A549 (cell line): ENCODE measurements around the gene ANKRD18B.
"Not testable (repeated sequence)": the region's sequence is repeated elsewhere in the genome, so short reads cannot be mapped to it uniquely, and the experiment has no call there.

ENCODE experiments used
- BHLHE40 ChIP-seq: IDR thresholded peaks from 2 replicates; pipeline ENCODE4 v1.6.1; 2012; ENCODE audit warnings: low read depth, low read length, inconsistent platforms
- CBX8 ChIP-seq: fragments of 200-600 bp; sonication (generic); IDR thresholded peaks from 2 replicates; pipeline ENCODE4 v1.6.1; 2016
- HDAC2 ChIP-seq: fragments of 200-600 bp; sonication (generic); IDR thresholded peaks from 2 replicates; pipeline ENCODE4 v1.6.1; 2016
- MYC ChIP-seq: IDR thresholded peaks from 2 replicates; pipeline ENCODE4 v1.6.1; 2012; ENCODE audit warnings: mild to moderate bottlenecking, inconsistent platforms, low read length, improper control_type of control experiment, borderline replicate concordance
- POLR2A ChIP-seq: IDR thresholded peaks from 2 replicates; pipeline ENCODE4 v1.6.1; 2012; ENCODE audit warnings: mild to moderate bottlenecking, low read length
- RARB ChIP-seq: fragments of 250-450 bp; sonication (Bioruptor Pico); IDR thresholded peaks from 2 replicates; pipeline ENCODE4 v1.8.0; 2021; ENCODE audit warnings: mild to moderate bottlenecking, moderate library complexity
- TP53 ChIP-seq: fragments of 250-450 bp; sonication (Bioruptor Pico); IDR thresholded peaks from 2 replicates; pipeline ENCODE4 v1.5.0; 2021; ENCODE audit warnings: mild to moderate bottlenecking, moderate library complexity
- ZNF302 ChIP-seq: fragments of 250-450 bp; sonication (Bioruptor Pico); IDR thresholded peaks from 2 replicates; pipeline ENCODE4 v1.9.0; 2021; ENCODE audit warnings: inconsistent platforms, mild to moderate bottlenecking, moderate library complexity
- TF ChIP-seq, protein P1 (sequence below): fragments of >200 bp; sonication (Bioruptor Twin); formaldehyde crosslinking; IDR thresholded peaks from 3 replicates; pipeline ENCODE4 v1.5.1; 2016
- TF ChIP-seq, protein P2 (sequence below): IDR thresholded peaks from 2 replicates; pipeline ENCODE4 v1.6.1; 2012
- TF ChIP-seq, protein P3 (sequence below): fragments of 450-650 bp; IDR thresholded peaks from 2 replicates; pipeline ENCODE4 v1.6.1; 2014; ENCODE audit warnings: antibody characterized with exemption

DNA sequence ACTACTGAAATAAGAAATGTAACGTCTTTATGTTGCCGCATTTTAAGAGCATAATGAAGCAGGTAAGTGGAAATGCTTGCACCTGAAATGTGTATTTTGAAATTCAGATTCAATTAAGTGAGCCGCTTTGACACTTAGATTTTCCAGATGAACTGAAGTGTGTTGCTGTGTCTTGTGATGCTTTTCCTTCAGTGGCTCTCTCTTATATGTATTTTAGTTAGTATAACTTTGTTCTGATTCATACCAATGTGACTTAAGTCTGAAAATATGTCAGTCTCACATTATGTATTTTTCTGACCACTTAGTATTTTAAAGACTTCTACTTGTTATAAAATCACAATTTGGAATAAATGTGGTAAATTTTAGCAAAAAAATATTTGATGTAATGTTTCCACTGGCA is 25.4 kb downstream of the ANKRD18B start:
- TF ChIP-seq RARB; TP53 (CRISPR knock-in tag); BHLHE40; POLR2A; ZNF302 (CRISPR knock-in tag); HDAC2; CBX8; MYC: not testable (repeated sequence)
- TF ChIP-seq, protein P1, sequence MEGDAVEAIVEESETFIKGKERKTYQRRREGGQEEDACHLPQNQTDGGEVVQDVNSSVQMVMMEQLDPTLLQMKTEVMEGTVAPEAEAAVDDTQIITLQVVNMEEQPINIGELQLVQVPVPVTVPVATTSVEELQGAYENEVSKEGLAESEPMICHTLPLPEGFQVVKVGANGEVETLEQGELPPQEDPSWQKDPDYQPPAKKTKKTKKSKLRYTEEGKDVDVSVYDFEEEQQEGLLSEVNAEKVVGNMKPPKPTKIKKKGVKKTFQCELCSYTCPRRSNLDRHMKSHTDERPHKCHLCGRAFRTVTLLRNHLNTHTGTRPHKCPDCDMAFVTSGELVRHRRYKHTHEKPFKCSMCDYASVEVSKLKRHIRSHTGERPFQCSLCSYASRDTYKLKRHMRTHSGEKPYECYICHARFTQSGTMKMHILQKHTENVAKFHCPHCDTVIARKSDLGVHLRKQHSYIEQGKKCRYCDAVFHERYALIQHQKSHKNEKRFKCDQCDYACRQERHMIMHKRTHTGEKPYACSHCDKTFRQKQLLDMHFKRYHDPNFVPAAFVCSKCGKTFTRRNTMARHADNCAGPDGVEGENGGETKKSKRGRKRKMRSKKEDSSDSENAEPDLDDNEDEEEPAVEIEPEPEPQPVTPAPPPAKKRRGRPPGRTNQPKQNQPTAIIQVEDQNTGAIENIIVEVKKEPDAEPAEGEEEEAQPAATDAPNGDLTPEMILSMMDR: not testable (repeated sequence)
- TF ChIP-seq, protein P2, sequence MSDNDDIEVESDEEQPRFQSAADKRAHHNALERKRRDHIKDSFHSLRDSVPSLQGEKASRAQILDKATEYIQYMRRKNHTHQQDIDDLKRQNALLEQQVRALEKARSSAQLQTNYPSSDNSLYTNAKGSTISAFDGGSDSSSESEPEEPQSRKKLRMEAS: not testable (repeated sequence)
- TF ChIP-seq, protein P3, sequence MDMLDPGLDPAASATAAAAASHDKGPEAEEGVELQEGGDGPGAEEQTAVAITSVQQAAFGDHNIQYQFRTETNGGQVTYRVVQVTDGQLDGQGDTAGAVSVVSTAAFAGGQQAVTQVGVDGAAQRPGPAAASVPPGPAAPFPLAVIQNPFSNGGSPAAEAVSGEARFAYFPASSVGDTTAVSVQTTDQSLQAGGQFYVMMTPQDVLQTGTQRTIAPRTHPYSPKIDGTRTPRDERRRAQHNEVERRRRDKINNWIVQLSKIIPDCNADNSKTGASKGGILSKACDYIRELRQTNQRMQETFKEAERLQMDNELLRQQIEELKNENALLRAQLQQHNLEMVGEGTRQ: not testable (repeated sequence)
